RWPE2 (cell line): ENCODE results near the gene NPNT.
A peak's percentile ranks its signal among the peaks of the same experiment; 100 is the strongest.

Source experiments
- ATAC-seq: fragments of 200-7000 bp; cut with Tn5 transposase; 3 replicates; pipeline ENCODE4 v1.9.1; 2021; ENCODE audit warnings: low read depth
- DNase-seq: peaks from one replicate; pipeline ENCODE4 v3.0.0-alpha.2; 2020; ENCODE audit warnings: low spot score
- H3K27ac ChIP-seq: fragments of 450-650 bp; 2 replicates; pipeline ENCODE4 v1.5.1; 2017; ENCODE audit warnings: mild to moderate bottlenecking; ENCODE audit not compliant: poor library complexity, severe bottlenecking
- H3K27me3 ChIP-seq: fragments of 250-450 bp; sonication (Bioruptor Pico); 2 replicates; pipeline ENCODE4 v1.5.1; 2021; ENCODE audit warnings: mild to moderate bottlenecking, moderate library complexity; ENCODE audit not compliant: insufficient read depth, poor library complexity, severe bottlenecking
- H3K36me3 ChIP-seq: fragments of 250-450 bp; sonication (Bioruptor Pico); 2 replicates; pipeline ENCODE4 v1.5.1; 2020; ENCODE audit warnings: low read depth, mild to moderate bottlenecking, moderate library complexity
- H3K4me1 ChIP-seq: fragments of 250-450 bp; sonication (Bioruptor Pico); 2 replicates; pipeline ENCODE4 v1.5.1; 2021; ENCODE audit warnings: mild to moderate bottlenecking, moderate library complexity; ENCODE audit not compliant: insufficient read depth, poor library complexity, severe bottlenecking
- H3K4me3 ChIP-seq: fragments of 250-450 bp; sonication (Bioruptor Pico); 2 replicates; pipeline ENCODE4 v1.5.1; 2021; ENCODE audit warnings: mild to moderate bottlenecking, moderate library complexity; ENCODE audit not compliant: severe bottlenecking
- H3K9me3 ChIP-seq: fragments of 250-450 bp; sonication (Bioruptor Pico); 2 replicates; pipeline ENCODE4 v1.5.1; 2021; ENCODE audit warnings: mild to moderate bottlenecking, moderate library complexity; ENCODE audit not compliant: severe bottlenecking
- TF ChIP-seq, protein P1 (sequence below): fragments of 450-650 bp; IDR thresholded peaks from one replicate; pipeline ENCODE4 v1.5.1; 2017; ENCODE audit warnings: mild to moderate bottlenecking, moderate library complexity; ENCODE audit not compliant: poor library complexity, severe bottlenecking

NPNT gene

DNA sequence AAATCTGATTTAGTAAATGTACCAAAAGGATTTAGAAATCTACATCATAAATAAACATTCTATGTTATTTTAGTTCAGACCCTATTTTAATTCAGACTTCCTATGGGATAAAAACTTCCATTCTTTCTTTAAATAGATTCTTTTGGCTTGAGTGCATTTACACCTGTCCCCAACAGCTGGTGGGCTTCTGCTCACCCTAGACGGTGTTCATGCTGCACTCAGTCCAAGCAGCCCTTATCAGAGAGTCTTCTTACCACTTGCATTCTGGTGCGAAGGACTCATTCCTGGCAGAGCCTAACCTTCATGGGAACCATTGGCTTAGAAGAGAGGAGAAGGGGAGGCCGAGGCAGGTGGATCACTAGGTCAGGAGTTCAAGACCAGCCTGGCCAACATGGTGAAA, 57.3 kb downstream of the NPNT start:
- H3K27ac ChIP-seq = no peak overlapping the region
- H3K4me3 ChIP-seq = no peak overlapping the region
- H3K9me3 ChIP-seq = no peaks in the 10 kb centered on the region
- TF ChIP-seq, protein P1, sequence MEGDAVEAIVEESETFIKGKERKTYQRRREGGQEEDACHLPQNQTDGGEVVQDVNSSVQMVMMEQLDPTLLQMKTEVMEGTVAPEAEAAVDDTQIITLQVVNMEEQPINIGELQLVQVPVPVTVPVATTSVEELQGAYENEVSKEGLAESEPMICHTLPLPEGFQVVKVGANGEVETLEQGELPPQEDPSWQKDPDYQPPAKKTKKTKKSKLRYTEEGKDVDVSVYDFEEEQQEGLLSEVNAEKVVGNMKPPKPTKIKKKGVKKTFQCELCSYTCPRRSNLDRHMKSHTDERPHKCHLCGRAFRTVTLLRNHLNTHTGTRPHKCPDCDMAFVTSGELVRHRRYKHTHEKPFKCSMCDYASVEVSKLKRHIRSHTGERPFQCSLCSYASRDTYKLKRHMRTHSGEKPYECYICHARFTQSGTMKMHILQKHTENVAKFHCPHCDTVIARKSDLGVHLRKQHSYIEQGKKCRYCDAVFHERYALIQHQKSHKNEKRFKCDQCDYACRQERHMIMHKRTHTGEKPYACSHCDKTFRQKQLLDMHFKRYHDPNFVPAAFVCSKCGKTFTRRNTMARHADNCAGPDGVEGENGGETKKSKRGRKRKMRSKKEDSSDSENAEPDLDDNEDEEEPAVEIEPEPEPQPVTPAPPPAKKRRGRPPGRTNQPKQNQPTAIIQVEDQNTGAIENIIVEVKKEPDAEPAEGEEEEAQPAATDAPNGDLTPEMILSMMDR = no peak
- H3K27me3 ChIP-seq = no peaks in the 10 kb centered on the region
- no peak for ATAC-seq
- H3K36me3 ChIP-seq = no peaks in the 10 kb centered on the region
- no peaks in the 10 kb centered on the region for H3K4me1 ChIP-seq
- DNase-seq = no peak

DNA sequence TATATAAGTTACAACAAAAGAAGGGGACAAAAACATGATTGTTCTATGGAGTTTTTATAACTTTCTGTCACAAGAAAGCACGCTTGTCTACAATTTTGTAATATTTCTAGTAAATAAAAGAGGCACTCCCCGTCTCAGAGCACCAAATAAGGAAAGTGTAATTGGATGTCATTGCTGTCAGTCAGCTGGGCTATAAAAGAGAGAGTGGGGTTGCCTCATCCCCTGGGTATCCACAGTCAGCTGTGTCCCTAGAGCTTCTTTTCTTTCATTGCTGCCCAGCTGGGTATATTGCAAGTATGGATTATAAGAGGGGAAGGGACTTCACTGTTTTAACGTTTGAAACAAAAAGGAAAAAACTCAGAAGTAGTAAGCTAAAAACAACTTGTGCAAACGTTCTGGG, 61.3 kb downstream of the NPNT start:
- Histone ChIP-seq H3K9me3 (no peaks in the 10 kb centered on the region), H3K4me1 (peaks cover 5% of the 10 kb centered on the region), H3K27ac (no peak overlapping the region), H3K4me3 (no peak overlapping the region), H3K36me3 (no peaks in the 10 kb centered on the region), H3K27me3 (no peaks in the 10 kb centered on the region)
- ATAC-seq (no peak), DNase-seq (no peak)
- TF ChIP-seq, protein P1 = no peak

DNA sequence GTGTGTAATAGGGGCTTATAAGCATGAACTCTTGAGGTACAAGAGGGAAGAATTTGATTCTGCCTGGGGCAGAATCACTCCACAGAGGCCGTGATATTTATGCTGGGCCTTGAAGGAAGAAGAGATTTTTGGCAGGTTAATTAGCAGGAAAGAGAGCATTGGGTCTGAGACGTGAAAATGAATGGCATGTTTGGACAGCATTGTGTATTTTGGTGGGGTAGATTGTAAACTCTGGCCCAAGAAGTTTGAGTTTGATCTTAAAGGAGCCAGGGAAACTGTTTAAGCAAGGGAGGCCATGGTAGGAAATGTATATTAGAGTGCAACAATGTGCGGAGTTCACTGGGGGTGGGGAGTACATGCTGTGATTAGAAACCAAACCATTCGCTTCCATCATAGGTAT, 62.4 kb downstream of the NPNT start:
- DNase-seq (no peak), ATAC-seq (no peak)
- TF ChIP-seq, protein P1 = no peak
- Histone ChIP-seq H3K4me3 (no peak overlapping the region), H3K4me1 (peaks cover 5% of the 10 kb centered on the region), H3K27me3 (no peaks in the 10 kb centered on the region), H3K36me3 (no peaks in the 10 kb centered on the region), H3K27ac (no peak overlapping the region), H3K9me3 (no peaks in the 10 kb centered on the region)

- ATAC-seq = peak; percentile 80
- DNase-seq = no peak
- TF ChIP-seq, protein P1 = no peak
- no peak overlapping the region for H3K4me3 ChIP-seq
- peak overlapping the region; percentile 75 for H3K27ac ChIP-seq
- H3K4me1 ChIP-seq = peaks cover 40% of the 10 kb centered on the region
- H3K9me3 ChIP-seq = no peaks in the 10 kb centered on the region
- no peaks in the 10 kb centered on the region for H3K36me3 ChIP-seq
- no peaks in the 10 kb centered on the region for H3K27me3 ChIP-seq
Observed at GRCh38 chr4:105963461-105964400, 68.5 kb downstream of the NPNT start.
